HL-60 (cell line): ENCODE measurements around the gene MKRN3.

Experiments used
- GABPA ChIP-seq: IDR thresholded peaks from 2 replicates; pipeline ENCODE4 v1.6.1; 2012; ENCODE audit warnings: low read depth
- POLR2AphosphoS5 ChIP-seq: IDR thresholded peaks from 2 replicates; pipeline ENCODE4 v1.6.1; 2012; ENCODE audit warnings: low read depth
- REST ChIP-seq: IDR thresholded peaks from 2 replicates; pipeline ENCODE4 v1.6.1; 2012; ENCODE audit warnings: low read depth; ENCODE audit not compliant: insufficient replicate concordance
- SPI1 ChIP-seq: IDR thresholded peaks from 2 replicates; pipeline ENCODE4 v1.6.1; 2012; ENCODE audit warnings: low read depth, mild to moderate bottlenecking, borderline replicate concordance
- TF ChIP-seq, protein P1 (sequence below): IDR thresholded peaks from one replicate; pipeline ENCODE4 v1.5.1; 2011; ENCODE audit warnings: low read length, control low read depth, inconsistent platforms; ENCODE audit not compliant: insufficient read depth

GRCh38 chr15:23606226-23606625 lies 40.8 kb downstream of the MKRN3 start:
- TF ChIP-seq GABPA (no peak), POLR2AphosphoS5 (no peak), SPI1 (no peak), REST (no peak)
- TF ChIP-seq, protein P1, sequence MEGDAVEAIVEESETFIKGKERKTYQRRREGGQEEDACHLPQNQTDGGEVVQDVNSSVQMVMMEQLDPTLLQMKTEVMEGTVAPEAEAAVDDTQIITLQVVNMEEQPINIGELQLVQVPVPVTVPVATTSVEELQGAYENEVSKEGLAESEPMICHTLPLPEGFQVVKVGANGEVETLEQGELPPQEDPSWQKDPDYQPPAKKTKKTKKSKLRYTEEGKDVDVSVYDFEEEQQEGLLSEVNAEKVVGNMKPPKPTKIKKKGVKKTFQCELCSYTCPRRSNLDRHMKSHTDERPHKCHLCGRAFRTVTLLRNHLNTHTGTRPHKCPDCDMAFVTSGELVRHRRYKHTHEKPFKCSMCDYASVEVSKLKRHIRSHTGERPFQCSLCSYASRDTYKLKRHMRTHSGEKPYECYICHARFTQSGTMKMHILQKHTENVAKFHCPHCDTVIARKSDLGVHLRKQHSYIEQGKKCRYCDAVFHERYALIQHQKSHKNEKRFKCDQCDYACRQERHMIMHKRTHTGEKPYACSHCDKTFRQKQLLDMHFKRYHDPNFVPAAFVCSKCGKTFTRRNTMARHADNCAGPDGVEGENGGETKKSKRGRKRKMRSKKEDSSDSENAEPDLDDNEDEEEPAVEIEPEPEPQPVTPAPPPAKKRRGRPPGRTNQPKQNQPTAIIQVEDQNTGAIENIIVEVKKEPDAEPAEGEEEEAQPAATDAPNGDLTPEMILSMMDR, result no peak
